Testis (tissue), 2 donors: Measurements from ENCODE around the gene HEBP1.

Experiments used
- CTCF ChIP-seq, 3 experiments: fragments of 450-650 bp in 2 of 3; fragments of 200-600 bp in 1 of 3; sonication (generic) in 1 of 3; IDR thresholded peaks; one replicate each; pipeline ENCODE4 v1.5.1; 2016 to 2019; ENCODE audit warnings: antibody characterized with exemption in 3 of 3, mild to moderate bottlenecking in 2 of 3, moderate library complexity in 1 of 3
- POLR2A ChIP-seq: fragments of 450-650 bp; IDR thresholded peaks from one replicate; pipeline ENCODE4 v1.6.1; 2017; ENCODE audit warnings: antibody characterized with exemption, mild to moderate bottlenecking, moderate library complexity

GRCh38 chr12:12987421-12987820 is 12.6 kb downstream of the HEBP1 start:
- TF ChIP-seq CTCF (IDR thresholded peaks at IDR 0.05) (no peak), POLR2A (no peak)
